K562 (cell line): Measurements from ENCODE around the gene ARMC6. TPM values are rescaled to one million over a fixed set of nuclear protein-coding genes. Genes with fewer than 3 reads are reported as not detected.

Experiments
- ETV1 ChIP-seq: fragments of 450-650 bp; conservative IDR thresholded peaks from 2 replicates; pipeline ENCODE4 v1.6.1; 2016; ENCODE audit warnings: missing genetic modification characterization, control low read depth, low read depth, missing compliant biosample characterization
- KAT7 ChIP-seq: sonication (generic); formaldehyde crosslinking; IDR thresholded peaks from 2 replicates; pipeline ENCODE4 v1.8.0; 2022; ENCODE audit warnings: missing genetic modification reagents, mild to moderate bottlenecking, borderline replicate concordance
- SP1 ChIP-seq: sonication (generic); formaldehyde crosslinking; IDR thresholded peaks from 2 replicates; pipeline ENCODE4 v1.8.1; 2022; ENCODE audit warnings: mild to moderate bottlenecking, missing genetic modification reagents
- VEZF1 ChIP-seq: fragments of 200-800 bp; sonication (Bioruptor generic); IDR thresholded peaks from 2 replicates; pipeline ENCODE4 v1.6.1; 2017; ENCODE audit warnings: missing genetic modification characterization, missing compliant biosample characterization
- ZBTB43 ChIP-seq: sonication (generic); formaldehyde crosslinking; IDR thresholded peaks from 2 replicates; pipeline ENCODE4 v1.8.0; 2023; ENCODE audit warnings: mild to moderate bottlenecking, missing genetic modification reagents
- ZBTB7A ChIP-seq: IDR thresholded peaks from 2 replicates; pipeline ENCODE4 v1.6.1; 2011; ENCODE audit warnings: low read depth, mild to moderate bottlenecking, low read length, moderate library complexity, borderline replicate concordance; ENCODE audit not compliant: control insufficient read depth
- polyA plus RNA-seq, 8 experiments: library from polyadenylated mRNA; depleted of rRNA in 4 of 8; stranded (reverse) in 5 of 8; unstranded in 3 of 8; fragments of >200 nt; fragmentation: Nextera tagmentation in 2 of 8; fragmentation: Illumina TruSeq in 1 of 8; extraction: Ambion mirVana in 2 of 8; extraction: Trizol in 1 of 8; gene quantifications; 2 replicates each; pipeline versions ENCODE4 v1.2.1 to v1.2.3, GENCODE V29; 2011 to 2014; ENCODE audit warnings: inconsistent platforms in 1 of 8, missing spikeins in 1 of 8
- total RNA-seq, 7 experiments: library from RNA; depleted of rRNA in 6 of 7; stranded (reverse); fragments of >200 nt in 6 of 7; fragmentation: Illumina TruSeq in 2 of 7; extraction: Trizol in 2 of 7; gene quantifications; 2 replicates each; pipeline versions ENCODE4 v1.2.1 to v1.2.3, GENCODE V29; 2011 to 2021; ENCODE audit warnings: low replicate concordance in 1 of 7

The ARMC6 gene
- total and polyA plus RNA-seq, 9 of the 15 experiments (the other 6 are each of a cell fraction or from before 2014, with no cell fraction given) = 2.1 to 93.4 (median 63.6) TPM

GRCh38 chr19:19064811-19065745 lies 31.7 kb downstream of the ARMC6 start (continued):
- TF ChIP-seq ZBTB43 = 0 out of 2 replicates have a peak, but pooled peaks have one; percentile 37
- TF ChIP-seq VEZF1 (CRISPR knock-in tag) = 0 out of 2 replicates have a peak, but pooled peaks have one; percentile 31
- TF ChIP-seq KAT7 (CRISPR knock-in tag) = peak; percentile 19; the same call in 1 of the 2 replicates
- TF ChIP-seq ZBTB7A = peak; percentile 55
- TF ChIP-seq SP1 (CRISPR knock-in tag) = 0 out of 2 replicates have a peak, but pooled peaks have one; percentile 9
- 0 out of 2 replicates have a peak, but pooled peaks have one; percentile 20 for TF ChIP-seq ETV1 (tag)
